Skeletal muscle satellite cell (primary cell): ENCODE results near the gene CDK11A.
"Not testable (repeated sequence)": the region's sequence is repeated elsewhere in the genome, so short reads cannot be mapped to it uniquely, and the experiment has no call there.

Experiments
- H3K27me3 ChIP-seq: 2 replicates; pipeline ENCODE4 v1.7.0; 2013; ENCODE audit warnings: low read length; ENCODE audit not compliant: control insufficient read depth, insufficient read depth
- H3K36me3 ChIP-seq: 2 replicates; pipeline ENCODE4 v1.7.0; 2013; ENCODE audit warnings: mild to moderate bottlenecking, control low read depth, low read length; ENCODE audit not compliant: insufficient read depth
- H3K4me1 ChIP-seq: 2 replicates; pipeline ENCODE4 v1.7.0; 2013; ENCODE audit warnings: low read length; ENCODE audit not compliant: control insufficient read depth, insufficient read depth
- H3K4me2 ChIP-seq: 2 replicates; pipeline ENCODE4 v1.7.0; 2013; ENCODE audit warnings: mild to moderate bottlenecking, low read length
- H3K4me3 ChIP-seq: 2 replicates; pipeline ENCODE4 v1.7.0; 2013; ENCODE audit warnings: low read length
- H3K9ac ChIP-seq: 2 replicates; pipeline ENCODE4 v1.7.0; 2013; ENCODE audit warnings: mild to moderate bottlenecking, low read depth, low read length, moderate library complexity
- H3K9me3 ChIP-seq: replicated peaks from 2 replicates; pipeline ENCODE4 v1.7.0; 2013; ENCODE audit warnings: mild to moderate bottlenecking, control low read depth, low read length

CDK11A gene

GRCh38 chr1:1752636-1753606 lies 28.8 kb upstream of the CDK11A start:
- Histone ChIP-seq H3K9ac (no peak overlapping the region), H3K4me1 (peaks cover 5% of the 10 kb centered on the region), H3K27me3 (no peaks in the 10 kb centered on the region), H3K36me3 (peaks cover 45% of the 10 kb centered on the region), H3K4me3 (no peak overlapping the region), H3K9me3 (no peaks in the 10 kb centered on the region), H3K4me2 (no peak overlapping the region)

- Histone ChIP-seq H3K36me3 (peaks cover 37% of the 10 kb centered on the region), H3K4me1 (peaks cover 5% of the 10 kb centered on the region)
Measured at GRCh38 chr1:1752190-1752589, 28.0 kb upstream of the CDK11A start.

GRCh38 chr1:1749941-1750340 lies 25.8 kb upstream of the CDK11A start:
- not testable (repeated sequence) for H3K4me3 ChIP-seq, H3K4me2 ChIP-seq, H3K9ac ChIP-seq, H3K27me3 ChIP-seq, H3K9me3 ChIP-seq, H3K4me1 ChIP-seq
- H3K36me3 ChIP-seq: peaks cover 20% of the 10 kb centered on the region

More at GRCh38 chr1:1752190-1752589, 28.0 kb upstream of the CDK11A start:
- no peaks in the 10 kb centered on the region for H3K9me3 ChIP-seq
- H3K4me2 ChIP-seq: no peak overlapping the region
- H3K27me3 ChIP-seq: no peaks in the 10 kb centered on the region
- no peak overlapping the region for H3K9ac ChIP-seq
- no peak overlapping the region for H3K4me3 ChIP-seq

- no peak overlapping the region for H3K4me3 ChIP-seq
Measured at GRCh38 chr1:1748686-1749321, 24.6 kb upstream of the CDK11A start.

GRCh38 chr1:1746566-1746909 lies 22.4 kb upstream of the CDK11A start:
- not testable (repeated sequence) for H3K9ac ChIP-seq, H3K36me3 ChIP-seq, H3K4me3 ChIP-seq

More at GRCh38 chr1:1748686-1749321, 24.6 kb upstream of the CDK11A start:
- Histone ChIP-seq H3K9ac (no peak overlapping the region), H3K4me2 (no peak overlapping the region), H3K27me3 (no peaks in the 10 kb centered on the region), H3K4me1 (peaks cover 4% of the 10 kb centered on the region), H3K36me3 (peaks cover 12% of the 10 kb centered on the region), H3K9me3 (no peaks in the 10 kb centered on the region)

GRCh38 chr1:1745651-1746565 lies 21.8 kb upstream of the CDK11A start:
- not testable (repeated sequence) for H3K9me3 ChIP-seq

More at GRCh38 chr1:1746566-1746909, 22.4 kb upstream of the CDK11A start:
- H3K4me1 ChIP-seq, H3K9me3 ChIP-seq, H3K27me3 ChIP-seq: not testable (repeated sequence)
- H3K4me2 ChIP-seq: peak overlapping the region; percentile 67

GRCh38 chr1:1742529-1742928 lies 18.4 kb upstream of the CDK11A start:
- H3K4me2 ChIP-seq, H3K4me3 ChIP-seq, H3K4me1 ChIP-seq, H3K9me3 ChIP-seq, H3K36me3 ChIP-seq, H3K27me3 ChIP-seq, H3K9ac ChIP-seq: not testable (repeated sequence)

More at GRCh38 chr1:1745651-1746565, 21.8 kb upstream of the CDK11A start:
- Histone ChIP-seq H3K4me2 (peak overlapping the region; percentile 67), H3K4me3 (peak overlapping the region; percentile 57), H3K9ac (peak overlapping the region; percentile 70)
- H3K36me3 ChIP-seq, H3K27me3 ChIP-seq, H3K4me1 ChIP-seq: not testable (repeated sequence)

- not testable (repeated sequence) for H3K36me3 ChIP-seq, H3K4me1 ChIP-seq
Measured at GRCh38 chr1:1741013-1741412, 16.9 kb upstream of the CDK11A start.

GRCh38 chr1:1738799-1739337 lies 14.7 kb upstream of the CDK11A start:
- H3K36me3 ChIP-seq, H3K9ac ChIP-seq, H3K4me1 ChIP-seq, H3K27me3 ChIP-seq, H3K9me3 ChIP-seq, H3K4me2 ChIP-seq, H3K4me3 ChIP-seq: not testable (repeated sequence)

More at GRCh38 chr1:1741013-1741412, 16.9 kb upstream of the CDK11A start:
- H3K27me3 ChIP-seq, H3K4me3 ChIP-seq, H3K4me2 ChIP-seq, H3K9me3 ChIP-seq, H3K9ac ChIP-seq: not testable (repeated sequence)

GRCh38 chr1:1737675-1738590 lies 13.8 kb upstream of the CDK11A start:
- H3K9me3 ChIP-seq, H3K36me3 ChIP-seq, H3K27me3 ChIP-seq, H3K4me2 ChIP-seq, H3K4me3 ChIP-seq, H3K9ac ChIP-seq, H3K4me1 ChIP-seq: not testable (repeated sequence)
